H1 (cell line): ENCODE data around the gene SERPINE2. TPM values are rescaled to one million over a fixed set of nuclear protein-coding genes. Genes with fewer than 3 reads are reported as not detected.

Source experiments
- CTCF ChIA-PET: fragments of 300-600 bp; sonication (Branson Sonifier 250); formaldehyde crosslinking; loops from one replicate; lab custom pipeline; 2021; ENCODE audit not compliant: partially characterized antibody; lab: Charles Lee
- POLR2A ChIA-PET: fragments of 300-600 bp; sonication (Branson Sonifier 250); formaldehyde crosslinking; loops from one replicate; lab custom pipeline; 2021; ENCODE audit warnings: inconsistent platforms; ENCODE audit not compliant: partially characterized antibody; lab: Charles Lee
- DNase-seq, 2 experiments: peaks; one replicate each; pipeline versions ENCODE4 v3.0.0 to v3.0.0-alpha.2; 2010 to 2022; ENCODE audit warnings: low spot score in 2 of 2, low read depth in 1 of 2, mixed read lengths in 1 of 2
- FAIRE-seq: peaks from 2 replicates; lab custom pipeline; 2011; peaks lifted over from hg19 to GRCh38; lab: Jason Lieb, UNC
- H2AFZ ChIP-seq: 2 replicates; pipeline ENCODE4 v1.8.1; 2012; ENCODE audit warnings: low read length, inconsistent platforms
- H2AK5ac ChIP-seq: 2 replicates; pipeline ENCODE4 v1.6.1; 2013; ENCODE audit warnings: low read depth, low read length
- H2BK120ac ChIP-seq: replicated peaks from 2 replicates; pipeline ENCODE3; 2013; ENCODE audit warnings: low read depth, low read length, inconsistent platforms
- H2BK12ac ChIP-seq: 2 replicates; pipeline ENCODE4 v1.6.1; 2013; ENCODE audit warnings: low read depth, low read length
- H2BK15ac ChIP-seq: 2 replicates; pipeline ENCODE4 v1.6.1; 2013; ENCODE audit warnings: low read length
- H2BK20ac ChIP-seq: 2 replicates; pipeline ENCODE4 v1.6.1; 2013; ENCODE audit warnings: low read length
- H2BK5ac ChIP-seq: 2 replicates; pipeline ENCODE4 v1.6.1; 2013; ENCODE audit warnings: low read depth, low read length
- H3K14ac ChIP-seq: 2 replicates; pipeline ENCODE4 v1.6.1; 2013; ENCODE audit warnings: inconsistent platforms; ENCODE audit not compliant: insufficient read length
- H3K18ac ChIP-seq: 2 replicates; pipeline ENCODE4 v1.6.1; 2013; ENCODE audit warnings: low read length; ENCODE audit errors: extremely low read depth
- H3K23ac ChIP-seq: 2 replicates; pipeline ENCODE4 v1.6.1; 2013; ENCODE audit warnings: inconsistent platforms; ENCODE audit not compliant: insufficient read length
- H3K23me2 ChIP-seq: 2 replicates; pipeline ENCODE4 v1.6.1; 2013; ENCODE audit warnings: low read depth, low read length
- H3K27ac ChIP-seq: 2 replicates; pipeline ENCODE4 v1.6.1; 2011; ENCODE audit warnings: low read depth, low read length, inconsistent platforms
- H3K27me3 ChIP-seq, 4 experiments: replicated peaks in 1 of 4; 1 replicate in 1 of 4; 2 replicates in 3 of 4; pipeline versions ENCODE4 v1.6.1 to v1.8.1; 2011 to 2013; ENCODE audit warnings: low read length in 3 of 4, mild to moderate bottlenecking in 3 of 4, inconsistent platforms in 2 of 4, mixed read lengths in 2 of 4, moderate library complexity in 1 of 4; ENCODE audit not compliant: control insufficient read depth in 3 of 4, insufficient read depth in 3 of 4; ENCODE audit errors: extremely low read depth in 1 of 4
- H3K36me3 ChIP-seq, 4 experiments: 2 replicates each; pipeline versions ENCODE4 v1.6.1 to v1.8.1; 2011 to 2013; ENCODE audit warnings: mild to moderate bottlenecking in 4 of 4, low read length in 3 of 4, moderate library complexity in 2 of 4, control low read depth in 1 of 4, inconsistent platforms in 1 of 4; ENCODE audit not compliant: insufficient read depth in 4 of 4, control insufficient read depth in 2 of 4
- H3K4ac ChIP-seq: replicated peaks from 2 replicates; pipeline ENCODE3; 2013; ENCODE audit warnings: low read length, low read depth, mixed read lengths, inconsistent platforms; ENCODE audit not compliant: insufficient read length
- H3K4me1 ChIP-seq, 4 experiments: replicated peaks in 1 of 4; 1 replicate in 1 of 4; 2 replicates in 3 of 4; pipeline versions ENCODE4 v1.6.1 to v1.8.1; 2011 to 2013; ENCODE audit warnings: low read length in 3 of 4, inconsistent platforms in 2 of 4, mixed read lengths in 1 of 4; ENCODE audit not compliant: insufficient read depth in 4 of 4, control insufficient read depth in 3 of 4
- H3K4me2 ChIP-seq, 2 experiments: 2 replicates each; pipeline versions ENCODE4 v1.6.1 to v1.8.1; 2011 to 2013; ENCODE audit warnings: low read depth in 2 of 2, low read length in 2 of 2, control low read depth in 1 of 2, inconsistent platforms in 1 of 2, mild to moderate bottlenecking in 1 of 2; ENCODE audit not compliant: insufficient read depth in 1 of 2
- H3K4me3 ChIP-seq, 4 experiments: fragments of 200-600, 300-600 bp in 1 of 4; sonication (generic), shearing (Covaris generic), sonication (Bioruptor Twin) in 1 of 4; 2 replicates each; pipeline versions ENCODE4 v1.5.1 to v1.8.1; 2011 to 2016; ENCODE audit warnings: low read length in 4 of 4, low read depth in 3 of 4, control low read depth in 2 of 4, inconsistent platforms in 2 of 4, mild to moderate bottlenecking in 2 of 4, mixed read lengths in 1 of 4, moderate library complexity in 1 of 4; ENCODE audit not compliant: insufficient read depth in 2 of 4; ENCODE audit errors: extremely low read depth in 1 of 4
- H3K56ac ChIP-seq: replicated peaks from 2 replicates; pipeline ENCODE3; 2013; ENCODE audit warnings: low read depth, mild to moderate bottlenecking, mixed read lengths, low read length, inconsistent platforms; ENCODE audit not compliant: insufficient read length
- H3K79me1 ChIP-seq: 2 replicates; pipeline ENCODE4 v1.6.1; 2013; ENCODE audit warnings: low read depth, low read length, control low read depth
- H3K79me2 ChIP-seq, 2 experiments: 2 replicates each; pipeline versions ENCODE4 v1.6.1 to v1.8.1; 2012 to 2013; ENCODE audit warnings: low read length in 2 of 2, mild to moderate bottlenecking in 2 of 2, inconsistent platforms in 1 of 2; ENCODE audit not compliant: insufficient read depth in 2 of 2, control insufficient read depth in 1 of 2
- H3K9ac ChIP-seq, 4 experiments: replicated peaks in 1 of 4; 1 replicate in 1 of 4; 2 replicates in 3 of 4; pipeline versions ENCODE4 v1.6.1 to v1.8.1; 2011 to 2013; ENCODE audit warnings: low read depth in 3 of 4, low read length in 3 of 4, control low read depth in 2 of 4, mild to moderate bottlenecking in 2 of 4, moderate library complexity in 2 of 4, inconsistent platforms in 1 of 4; ENCODE audit errors: extremely low read depth in 1 of 4
- H3K9me3 ChIP-seq, 2 experiments: 2 replicates each; pipeline versions ENCODE4 v1.6.1 to v1.8.1; 2012 to 2013; ENCODE audit warnings: mild to moderate bottlenecking in 2 of 2, moderate library complexity in 2 of 2, control low read depth in 1 of 2, inconsistent platforms in 1 of 2, low read depth in 1 of 2, low read length in 1 of 2, mixed read lengths in 1 of 2; ENCODE audit not compliant: insufficient read depth in 2 of 2
- H4K20me1 ChIP-seq, 2 experiments: replicated peaks in 1 of 2; 2 replicates each; pipeline versions ENCODE3 to v1.8.1; 2011 to 2013; ENCODE audit warnings: inconsistent platforms in 2 of 2, low read length in 2 of 2, mild to moderate bottlenecking in 1 of 2; ENCODE audit not compliant: insufficient read depth in 2 of 2, control insufficient read depth in 1 of 2
- H4K5ac ChIP-seq: 2 replicates; pipeline ENCODE4 v1.6.1; 2013; ENCODE audit warnings: low read length, low read depth, mixed read lengths, inconsistent platforms; ENCODE audit not compliant: insufficient read length
- H4K8ac ChIP-seq: 2 replicates; pipeline ENCODE4 v1.8.0; 2013; ENCODE audit warnings: mild to moderate bottlenecking, moderate library complexity, low read length, inconsistent platforms; ENCODE audit not compliant: insufficient read depth; ENCODE audit errors: extremely low read depth
- H4K91ac ChIP-seq: replicated peaks from 2 replicates; pipeline ENCODE3; 2013; ENCODE audit warnings: low read length, mixed read lengths, inconsistent platforms; ENCODE audit not compliant: insufficient read length
- CEBPB ChIP-seq: IDR thresholded peaks from 2 replicates; pipeline ENCODE4 v1.6.1; 2012; ENCODE audit warnings: low read depth, low read length
- JUND ChIP-seq: IDR thresholded peaks from 2 replicates; pipeline ENCODE4 v1.6.1; 2011; ENCODE audit warnings: mild to moderate bottlenecking, improper control_type of control experiment, low read length
- POLR2A ChIP-seq, 2 experiments: IDR thresholded peaks; 1 replicate in 1 of 2; 2 replicates in 1 of 2; pipeline ENCODE4 v1.6.1; 2011; ENCODE audit warnings: low read depth in 2 of 2, low read length in 2 of 2, mild to moderate bottlenecking in 2 of 2; ENCODE audit errors: control extremely low read depth in 1 of 2
- RBBP5 ChIP-seq: IDR thresholded peaks from 2 replicates; pipeline ENCODE4 v1.7.1; 2012; ENCODE audit warnings: low read depth, mild to moderate bottlenecking, inconsistent platforms, low read length, moderate library complexity, borderline replicate concordance
- RFX5 ChIP-seq: IDR thresholded peaks from 2 replicates; pipeline ENCODE4 v1.6.1; 2011; ENCODE audit warnings: low read depth, low read length, improper control_type of control experiment, borderline replicate concordance
- SP2 ChIP-seq: IDR thresholded peaks from 2 replicates; pipeline ENCODE4 v1.6.1; 2012; ENCODE audit warnings: mild to moderate bottlenecking, low read length, inconsistent platforms
- YY1 ChIP-seq: IDR thresholded peaks from 2 replicates; pipeline ENCODE4 v1.6.1; 2011; ENCODE audit warnings: low read depth, mild to moderate bottlenecking, low read length
- WGBS, 2 experiments: shearing (Covaris generic) in 1 of 2; methylation state at CpG; one replicate each; pipeline versions ENCODE4 v1.1.6 to v1.1.7; 2013 to 2015; ENCODE audit warnings: low lambda C conversion rate in 2 of 2, mixed read lengths in 2 of 2, inconsistent platforms in 1 of 2, low coverage in 1 of 2, missing lambda C conversion rate in 1 of 2; ENCODE audit not compliant: insufficient replicate concordance in 2 of 2, insufficient coverage in 1 of 2, insufficient read length in 1 of 2; ENCODE audit errors: extremely low coverage in 1 of 2, missing lambda C conversion rate in 1 of 2; 5-methylcytosine and 5-hydroxymethylcytosine counted together
- polyA plus RNA-seq, 7 experiments: library from polyadenylated mRNA; depleted of rRNA in 3 of 7; stranded (reverse) in 5 of 7; unstranded in 2 of 7; fragments of >200 nt in 5 of 7; fragments of 200-250 nt in 2 of 7; gene quantifications; 1 replicate in 5 of 7; 2 replicates in 1 of 7; 4 replicates in 1 of 7; pipeline versions ENCODE4 v1.2.1 to v1.2.3, GENCODE V29; 2011 to 2013; ENCODE audit warnings: missing spikeins in 2 of 7, mixed read lengths in 2 of 7
- total RNA-seq: library from RNA; stranded (reverse); fragmentation: NEBNext Ultra II Directional; extraction: Animal tissue kit (Norgen Biotek cat#: 25700); gene quantifications from 2 replicates; pipeline ENCODE4 v1.2.1, GENCODE V29; 2021

Gene SERPINE2
- total and polyA plus RNA-seq, 2 of the 8 experiments (the other 6 are each of a cell fraction or from before 2014, with no cell fraction given): 26.2 to 76.0 TPM

DNA sequence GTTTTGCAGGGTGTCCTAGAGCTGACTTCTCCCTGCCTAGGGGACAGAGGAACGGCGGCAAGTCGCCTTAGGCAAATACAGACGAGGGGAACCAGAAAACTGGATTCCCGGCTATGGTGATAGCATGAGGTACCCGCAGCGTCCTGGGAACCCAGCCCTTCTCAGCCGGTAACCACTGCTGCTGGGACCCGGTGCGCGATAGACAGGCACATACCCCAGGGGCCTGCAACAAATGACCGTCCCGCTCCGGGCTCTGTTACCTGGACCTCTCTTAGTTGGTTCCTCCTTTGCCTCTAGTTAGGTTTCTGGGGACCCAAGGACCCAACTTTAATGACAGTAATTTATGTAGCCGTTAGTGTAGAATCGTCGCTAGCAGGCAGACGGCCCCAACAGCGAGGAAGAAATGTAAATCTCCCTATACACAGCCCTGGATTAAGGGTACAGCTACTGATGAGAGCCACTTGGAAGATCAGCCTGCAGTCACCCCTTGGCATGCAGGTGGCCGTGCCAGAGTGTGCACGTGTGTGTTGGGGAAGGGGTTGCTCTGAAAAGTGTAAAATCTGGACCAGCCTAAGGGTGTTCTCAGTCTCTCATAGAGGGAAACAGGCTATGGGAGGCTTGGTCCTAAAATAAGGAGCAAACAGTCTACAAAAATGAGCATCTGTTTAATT is 819 bp upstream of the SERPINE2 start:
- H3K27me3 ChIP-seq: peaks cover 0 to 16% (median 9%) of the 10 kb centered on the region in 4 experiments; a peak in 5 of 7 replicates
- peak overlapping the region; percentile 68; the same call in 1 of the 2 replicates for H2AFZ ChIP-seq
- H3K27ac ChIP-seq: no peak overlapping the region
- H3K4me1 ChIP-seq: peaks cover 0 to 3% (median 1%) of the 10 kb centered on the region in 4 experiments; a peak in 3 of 7 replicates
- H2BK12ac ChIP-seq: peak overlapping the region; percentile 77; the same call in 1 of the 2 replicates
- FAIRE-seq (no peak), DNase-seq (no peak)
- no peak overlapping the region; the same call in 1 of the 2 replicates for H2BK15ac ChIP-seq
- H4K5ac ChIP-seq: no peak overlapping the region
- no peaks in the 10 kb centered on the region for H3K9me3 ChIP-seq
- 0 out of 2 replicates have a peak, but pooled peaks cover under 1% of the 10 kb centered on the region for H3K79me1 ChIP-seq
- peak overlapping the region; percentile 74 to 77 for H3K4me2 ChIP-seq
- no peak overlapping the region for H3K14ac ChIP-seq
- H3K36me3 ChIP-seq: no peaks in the 10 kb centered on the region
- H2BK120ac ChIP-seq: no peak overlapping the region
- no peak overlapping the region for H3K23ac ChIP-seq
- ChIA-PET POLR2A (interaction anchor here (1.2 to 1.6 kb wide), 2 partner anchors 16 to 95 kb away, joined by 4 to 5 read pairs; partner anchors contain the start of gene WDFY1), CTCF (interaction anchor here (0.6 to 2.2 kb wide), 7 partner anchors 16 to 916 kb away, joined by 3 to 8 read pairs (median 6); no protein-coding TSS in a partner anchor)
- H2BK20ac ChIP-seq: no peak overlapping the region
- no peak overlapping the region for H3K56ac ChIP-seq
- no peak overlapping the region for H3K4ac ChIP-seq
- H3K18ac ChIP-seq: peak overlapping the region; percentile 52
- H4K8ac ChIP-seq: no peak overlapping the region
- WGBS, 2 experiments: 10% methylated on average over 21 of the region's 21 CpGs; no CpG with 5 or more reads in 1 of the 2 experiments
- no peak overlapping the region for H4K91ac ChIP-seq
- peak overlapping the region; percentile 55; the same call in 1 of the 2 replicates for H2BK5ac ChIP-seq
- H3K9ac ChIP-seq: peak overlapping the region in 2 of 4 experiments; percentile 79 to 82; a peak in 2 of 7 replicates
- no peak overlapping the region for H2AK5ac ChIP-seq
- H3K23me2 ChIP-seq: peaks cover 9% of the 10 kb centered on the region; the same call in 1 of the 2 replicates
- H3K4me3 ChIP-seq: peak overlapping the region; percentile 59 to 83 (median 72)
- H4K20me1 ChIP-seq: peaks cover 3 to 4% of the 10 kb centered on the region in 2 experiments
- peaks cover 0 to 10% of the 10 kb centered on the region in 2 experiments; a peak in 2 of 4 replicates for H3K79me2 ChIP-seq
- TF ChIP-seq JUND (no peak), RFX5 (no peak), RBBP5 (no peak), SP2 (no peak), POLR2A (IDR thresholded peaks at IDR 0.05; ENCODE audit: control extremely low read depth in 1 of 2, low read depth in 2 of 2, low read length in 2 of 2) (no peak; a peak in 1 of 3 replicates), CEBPB (no peak), YY1 (no peak)
